NT2/D1 (cell line): ENCODE results near the gene VSNL1.

Source experiments
- SUZ12 ChIP-seq: IDR thresholded peaks from 2 replicates; pipeline ENCODE4 v1.6.1; 2011; ENCODE audit not compliant: insufficient read length, insufficient read depth; ENCODE audit errors: extremely low read depth
- YY1 ChIP-seq: IDR thresholded peaks from 2 replicates; pipeline ENCODE4 v1.6.1; 2011; ENCODE audit not compliant: insufficient read length, insufficient read depth

DNA sequence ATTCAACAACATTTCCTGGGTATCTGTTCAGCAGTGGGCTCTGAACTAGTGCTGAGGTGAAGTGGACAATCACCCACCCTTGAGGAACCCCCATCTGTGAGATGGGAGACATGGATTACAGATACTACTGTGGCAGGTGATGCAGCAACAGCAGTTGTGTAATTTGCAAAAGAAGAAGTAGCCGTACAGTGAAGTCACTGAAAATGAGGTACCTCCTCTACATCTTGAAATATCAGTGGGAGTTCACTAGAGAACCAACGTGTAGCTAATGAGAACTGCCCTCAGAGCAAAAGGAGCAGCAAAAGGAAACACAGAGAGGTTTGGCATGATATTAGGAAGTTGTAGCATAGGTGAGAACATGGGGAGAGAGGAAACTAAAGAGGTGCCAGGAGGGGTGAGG lies 41.3 kb downstream of the VSNL1 start:
- no peak for TF ChIP-seq SUZ12
- TF ChIP-seq YY1 = no peak
